HepG2 (cell line): ENCODE data around the gene SLC9A9.

ENCODE experiments used
- BRF2 ChIP-seq: sonication (generic); formaldehyde crosslinking; IDR thresholded peaks from 2 replicates; pipeline ENCODE4 v1.8.1; 2022; ENCODE audit warnings: mild to moderate bottlenecking, missing genetic modification reagents
- CTCF ChIP-seq: sonication (generic); formaldehyde crosslinking; IDR thresholded peaks from 2 replicates; pipeline ENCODE4 v1.5.0; 2020; ENCODE audit warnings: mild to moderate bottlenecking, missing genetic modification reagents, moderate library complexity
- ESRRA ChIP-seq: sonication (generic); formaldehyde crosslinking; IDR thresholded peaks from 2 replicates; pipeline ENCODE4 v1.5.1; 2020; ENCODE audit warnings: mild to moderate bottlenecking, low read depth, missing genetic modification reagents
- EZH2 ChIP-seq: conservative IDR thresholded peaks from 2 replicates; pipeline ENCODE4 v1.6.1; 2012; ENCODE audit warnings: mild to moderate bottlenecking, low read depth, low read length, moderate library complexity
- FOSL2 ChIP-seq: sonication (generic); formaldehyde crosslinking; IDR thresholded peaks from 2 replicates; pipeline ENCODE4 v1.4.0; 2020; ENCODE audit warnings: missing genetic modification reagents
- RERE ChIP-seq: IDR thresholded peaks from 2 replicates; pipeline ENCODE4 v1.6.1; 2016; ENCODE audit warnings: low read depth, missing genetic modification reagents, missing compliant biosample characterization
- REST ChIP-seq, 2 experiments: IDR thresholded peaks; 2 replicates each; pipeline ENCODE4 v1.6.1; 2011 to 2012; ENCODE audit warnings: low read length in 2 of 2, borderline replicate concordance in 1 of 2, low read depth in 1 of 2, mild to moderate bottlenecking in 1 of 2, moderate library complexity in 1 of 2
- TARDBP ChIP-seq: sonication (generic); formaldehyde crosslinking; IDR thresholded peaks from 2 replicates; pipeline ENCODE4 v1.8.0; 2022; ENCODE audit warnings: mild to moderate bottlenecking, missing genetic modification reagents
- TEF ChIP-seq: sonication (generic); formaldehyde crosslinking; IDR thresholded peaks from 2 replicates; pipeline ENCODE4 v1.5.0; 2020; ENCODE audit warnings: missing genetic modification reagents
- TRAFD1 ChIP-seq: sonication (generic); formaldehyde crosslinking; IDR thresholded peaks from 2 replicates; pipeline ENCODE4 v1.5.1; 2020; ENCODE audit warnings: missing genetic modification reagents, mild to moderate bottlenecking, borderline replicate concordance
- ZNF263 ChIP-seq: sonication (generic); formaldehyde crosslinking; IDR thresholded peaks from 2 replicates; pipeline ENCODE4 v1.4.0; 2020; ENCODE audit warnings: missing genetic modification reagents
- ZNF274 ChIP-seq: sonication (generic); formaldehyde crosslinking; IDR thresholded peaks from 2 replicates; pipeline ENCODE4 v1.5.1; 2020; ENCODE audit warnings: mild to moderate bottlenecking, missing genetic modification reagents
- ZNF282 ChIP-seq: fragments of 450-650 bp; IDR thresholded peaks from 2 replicates; pipeline ENCODE4 v1.6.1; 2018; ENCODE audit not compliant: partially characterized antibody

GRCh38 chr3:143256416-143256815 is 591.9 kb downstream of the SLC9A9 start:
- TF ChIP-seq TARDBP (no peak), ESRRA (CRISPR knock-in tag) (no peak), EZH2 (no peak), ZNF263 (CRISPR knock-in tag) (no peak), ZNF282 (no peak), ZNF274 (CRISPR knock-in tag) (no peak), TRAFD1 (no peak), RERE (CRISPR knock-in tag) (no peak), TEF (CRISPR knock-in tag) (no peak), BRF2 (CRISPR knock-in tag) (no peak), FOSL2 (no peak), CTCF (CRISPR knock-in tag) (no peak), REST (IDR thresholded peaks at IDR 0.05; ENCODE audit: borderline replicate concordance in 1 of 2, low read depth in 1 of 2, low read length in 2 of 2) (no peak)
